ENCODE data around the gene ZGLP1.

DNA sequence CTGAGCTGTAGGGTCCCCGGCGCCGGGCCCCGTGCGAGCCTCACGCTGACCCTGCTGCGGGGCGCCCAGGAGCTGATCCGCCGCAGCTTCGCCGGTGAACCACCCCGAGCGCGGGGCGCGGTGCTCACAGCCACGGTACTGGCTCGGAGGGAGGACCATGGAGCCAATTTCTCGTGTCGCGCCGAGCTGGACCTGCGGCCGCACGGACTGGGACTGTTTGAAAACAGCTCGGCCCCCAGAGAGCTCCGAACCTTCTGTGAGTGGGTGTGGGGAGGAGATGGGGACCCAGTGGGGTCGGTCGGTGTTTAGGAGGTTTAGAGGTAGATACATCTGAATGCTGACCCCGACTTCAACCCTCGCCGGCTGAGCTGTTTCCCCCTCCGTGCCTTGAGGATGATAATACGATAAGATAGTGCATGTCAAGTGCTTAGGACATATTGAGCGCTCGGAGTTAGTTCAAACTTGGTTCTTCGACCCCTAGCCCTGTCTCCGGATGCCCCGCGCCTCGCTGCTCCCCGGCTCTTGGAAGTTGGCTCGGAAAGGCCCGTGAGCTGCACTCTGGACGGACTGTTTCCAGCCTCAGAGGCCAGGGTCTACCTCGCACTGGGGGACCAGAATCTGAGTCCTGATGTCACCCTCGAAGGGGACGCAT is 17.9 kb downstream of the ZGLP1 start:
- TF ChIP-seq, protein P1, sequence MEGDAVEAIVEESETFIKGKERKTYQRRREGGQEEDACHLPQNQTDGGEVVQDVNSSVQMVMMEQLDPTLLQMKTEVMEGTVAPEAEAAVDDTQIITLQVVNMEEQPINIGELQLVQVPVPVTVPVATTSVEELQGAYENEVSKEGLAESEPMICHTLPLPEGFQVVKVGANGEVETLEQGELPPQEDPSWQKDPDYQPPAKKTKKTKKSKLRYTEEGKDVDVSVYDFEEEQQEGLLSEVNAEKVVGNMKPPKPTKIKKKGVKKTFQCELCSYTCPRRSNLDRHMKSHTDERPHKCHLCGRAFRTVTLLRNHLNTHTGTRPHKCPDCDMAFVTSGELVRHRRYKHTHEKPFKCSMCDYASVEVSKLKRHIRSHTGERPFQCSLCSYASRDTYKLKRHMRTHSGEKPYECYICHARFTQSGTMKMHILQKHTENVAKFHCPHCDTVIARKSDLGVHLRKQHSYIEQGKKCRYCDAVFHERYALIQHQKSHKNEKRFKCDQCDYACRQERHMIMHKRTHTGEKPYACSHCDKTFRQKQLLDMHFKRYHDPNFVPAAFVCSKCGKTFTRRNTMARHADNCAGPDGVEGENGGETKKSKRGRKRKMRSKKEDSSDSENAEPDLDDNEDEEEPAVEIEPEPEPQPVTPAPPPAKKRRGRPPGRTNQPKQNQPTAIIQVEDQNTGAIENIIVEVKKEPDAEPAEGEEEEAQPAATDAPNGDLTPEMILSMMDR (IDR thresholded peaks at IDR 0.05; ENCODE audit: low read depth, low read length): no peak
- TF ChIP-seq POLR2A (IDR thresholded peaks at IDR 0.05; ENCODE audit: extremely low read depth, insufficient read length) (no peak), MYC (IDR thresholded peaks at IDR 0.05; ENCODE audit: low read depth, low read length) (no peak)
- TF ChIP-seq, protein P2, sequence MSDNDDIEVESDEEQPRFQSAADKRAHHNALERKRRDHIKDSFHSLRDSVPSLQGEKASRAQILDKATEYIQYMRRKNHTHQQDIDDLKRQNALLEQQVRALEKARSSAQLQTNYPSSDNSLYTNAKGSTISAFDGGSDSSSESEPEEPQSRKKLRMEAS (IDR thresholded peaks at IDR 0.05; ENCODE audit: low read depth, low read length): no peak

Measured in NB4 (cell line).